Spinal cord (tissue), 10 donors: ENCODE measurements around the gene MRPL42. TPM values are rescaled to one million over a fixed set of nuclear protein-coding genes. Genes with fewer than 3 reads are reported as not detected.

Experiments
- DNase-seq, 6 donors: peaks; one replicate each; pipeline versions ENCODE4 v3.0.0 to v3.0.0-alpha.2; 2013 to 2015; ENCODE audit warnings: low spot score in 6 of 6, low read depth in 4 of 6
- H3K27ac ChIP-seq: one replicate; pipeline ENCODE4 v1.5.1; 2013; ENCODE audit warnings: low read depth, low read length, control low read depth
- H3K27me3 ChIP-seq: one replicate; pipeline ENCODE4 v1.6.1; 2013; ENCODE audit warnings: low read length; ENCODE audit not compliant: control insufficient read depth, insufficient read depth
- H3K36me3 ChIP-seq: one replicate; pipeline ENCODE4 v1.6.1; 2013; ENCODE audit warnings: low read length; ENCODE audit not compliant: control insufficient read depth, insufficient read depth
- H3K4me1 ChIP-seq: one replicate; pipeline ENCODE4 v1.6.1; 2013; ENCODE audit warnings: low read length; ENCODE audit not compliant: control insufficient read depth, insufficient read depth
- H3K4me3 ChIP-seq: one replicate; pipeline ENCODE4 v1.5.1; 2013; ENCODE audit warnings: low read depth, low read length, control low read depth
- H3K9me3 ChIP-seq: one replicate; pipeline ENCODE4 v1.6.1; 2013; ENCODE audit warnings: low read length; ENCODE audit not compliant: control insufficient read depth, insufficient read depth
- WGBS: methylation state at CpG from one replicate; pipeline ENCODE4 v1.1.5; 2013; ENCODE audit warnings: missing lambda C conversion rate; ENCODE audit not compliant: insufficient coverage; 5-methylcytosine and 5-hydroxymethylcytosine counted together
- polyA plus RNA-seq, 2 donors: library from polyadenylated mRNA; unstranded; fragments of 120-200 nt; gene quantifications; one replicate each; pipeline ENCODE4 v1.2.1, GENCODE V29; 2013; ENCODE audit not compliant: insufficient read length in 2 of 2
- total RNA-seq, 2 donors: library from RNA; depleted of rRNA in 1 of 2; stranded (reverse); fragments of 120-200 nt in 1 of 2; fragments of >200 nt in 1 of 2; gene quantifications; one replicate each; pipeline versions ENCODE4 v1.2.3 to v1.2.4, GENCODE V29; 2013 to 2014
- donor health status: healthy.

Gene MRPL42
- total and polyA plus RNA-seq, 4 donors: 45.5 to 70.8 (median 58.9) TPM

DNA sequence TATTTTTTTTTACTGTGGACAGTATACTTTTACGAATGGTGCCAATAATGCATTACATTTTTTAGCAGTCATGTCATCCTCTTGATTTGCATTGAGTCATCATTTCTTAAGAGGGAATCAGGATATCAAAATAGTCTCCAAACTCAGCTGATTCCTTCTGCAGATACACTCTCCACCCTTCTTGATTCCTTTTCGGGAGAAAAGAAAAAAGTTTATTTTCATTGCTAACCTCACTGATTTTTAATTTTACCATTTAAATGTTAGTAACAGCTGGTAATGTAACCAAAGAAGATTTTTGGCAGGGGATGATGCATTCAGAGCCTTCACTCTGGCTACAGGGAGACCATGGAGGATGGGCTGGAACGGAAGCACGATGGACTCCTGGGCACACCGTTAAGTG lies 47.5 kb downstream of the MRPL42 start:
- H3K4me3 ChIP-seq: no peak overlapping the region
- no peak for DNase-seq
- no peaks in the 10 kb centered on the region for H3K27me3 ChIP-seq
- peaks cover 3% of the 10 kb centered on the region for H3K36me3 ChIP-seq
- no peaks in the 10 kb centered on the region for H3K9me3 ChIP-seq
- WGBS: 68% methylated on average over 3 of the region's 5 CpGs
- H3K27ac ChIP-seq: no peak overlapping the region
- H3K4me1 ChIP-seq: no peaks in the 10 kb centered on the region

DNA sequence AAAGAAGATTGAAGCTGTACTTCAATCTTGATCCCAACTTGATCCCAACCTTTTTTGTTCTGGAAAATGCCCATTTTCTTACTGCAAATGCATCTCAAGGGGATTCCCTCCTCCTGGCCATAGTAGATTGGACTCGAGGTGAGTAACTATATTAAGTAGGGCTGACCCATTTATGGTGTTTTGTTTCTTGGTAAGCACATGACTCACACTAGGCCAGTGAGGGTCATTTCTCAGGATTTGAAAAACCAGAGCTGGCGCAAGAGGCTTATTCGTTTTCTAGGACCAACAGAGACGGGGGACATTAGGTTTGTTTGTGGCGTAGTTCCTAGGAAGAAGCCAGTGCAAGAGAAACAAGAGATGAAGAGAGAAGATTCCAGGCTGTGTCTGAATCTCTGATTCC lies 51.4 kb downstream of the MRPL42 start:
- Histone ChIP-seq H3K4me1 (no peaks in the 10 kb centered on the region), H3K36me3 (peaks cover 3% of the 10 kb centered on the region), H3K27me3 (no peaks in the 10 kb centered on the region), H3K4me3 (no peak overlapping the region), H3K27ac (no peak overlapping the region), H3K9me3 (no peaks in the 10 kb centered on the region)
- WGBS: 91% methylated on average over 4 of the region's 5 CpGs
- no peak for DNase-seq

DNA sequence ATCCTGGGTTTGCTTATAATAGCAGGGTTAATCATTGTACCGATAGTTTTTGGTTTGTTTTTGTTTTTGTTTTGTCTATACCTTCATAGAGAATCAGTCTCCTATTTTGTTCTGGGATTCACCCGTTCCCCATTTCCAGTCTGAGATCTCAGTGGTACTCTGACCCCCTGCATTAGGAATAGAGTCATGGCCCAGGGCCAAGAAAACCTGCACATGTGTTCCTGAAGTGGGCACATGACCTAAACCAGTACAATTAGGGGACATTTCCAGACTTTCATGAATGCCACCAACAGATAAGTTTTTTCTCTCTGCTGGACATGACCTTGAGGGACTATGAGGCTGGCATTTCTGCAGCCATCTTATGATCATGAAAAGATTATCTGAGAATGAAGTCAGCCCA lies 52.5 kb downstream of the MRPL42 start:
- Histone ChIP-seq H3K4me3 (no peak overlapping the region), H3K27ac (no peak overlapping the region), H3K9me3 (no peaks in the 10 kb centered on the region), H3K27me3 (no peaks in the 10 kb centered on the region), H3K4me1 (no peaks in the 10 kb centered on the region), H3K36me3 (peaks cover 3% of the 10 kb centered on the region)
- WGBS: 71% methylated on average over 1 of the region's 2 CpGs
- DNase-seq: no peak

DNA sequence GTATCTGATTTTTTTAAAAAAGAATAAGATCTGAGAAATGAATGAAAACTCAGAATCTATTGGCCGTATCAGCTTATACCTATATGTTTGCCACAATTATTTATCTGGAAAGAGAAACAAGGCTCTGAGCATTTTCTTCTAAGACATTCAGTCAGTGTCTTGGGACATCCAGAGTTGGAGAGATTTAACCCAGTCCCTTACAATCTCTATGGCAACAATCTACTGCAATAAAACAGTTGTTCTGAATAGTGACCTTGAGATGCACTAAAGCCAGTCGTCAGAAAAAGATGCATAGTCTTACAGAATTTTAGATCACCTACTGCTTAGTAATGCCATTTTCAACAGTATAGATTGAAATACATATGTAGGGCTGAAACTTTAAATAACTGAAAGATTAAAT lies 53.1 kb downstream of the MRPL42 start:
- Histone ChIP-seq H3K4me3 (no peak overlapping the region), H3K4me1 (no peaks in the 10 kb centered on the region), H3K36me3 (peaks cover under 1% of the 10 kb centered on the region), H3K27ac (no peak overlapping the region), H3K9me3 (no peaks in the 10 kb centered on the region), H3K27me3 (no peaks in the 10 kb centered on the region)
- no CpG with 5 or more reads among the region's 2 CpGs for WGBS
- no peak for DNase-seq

DNA sequence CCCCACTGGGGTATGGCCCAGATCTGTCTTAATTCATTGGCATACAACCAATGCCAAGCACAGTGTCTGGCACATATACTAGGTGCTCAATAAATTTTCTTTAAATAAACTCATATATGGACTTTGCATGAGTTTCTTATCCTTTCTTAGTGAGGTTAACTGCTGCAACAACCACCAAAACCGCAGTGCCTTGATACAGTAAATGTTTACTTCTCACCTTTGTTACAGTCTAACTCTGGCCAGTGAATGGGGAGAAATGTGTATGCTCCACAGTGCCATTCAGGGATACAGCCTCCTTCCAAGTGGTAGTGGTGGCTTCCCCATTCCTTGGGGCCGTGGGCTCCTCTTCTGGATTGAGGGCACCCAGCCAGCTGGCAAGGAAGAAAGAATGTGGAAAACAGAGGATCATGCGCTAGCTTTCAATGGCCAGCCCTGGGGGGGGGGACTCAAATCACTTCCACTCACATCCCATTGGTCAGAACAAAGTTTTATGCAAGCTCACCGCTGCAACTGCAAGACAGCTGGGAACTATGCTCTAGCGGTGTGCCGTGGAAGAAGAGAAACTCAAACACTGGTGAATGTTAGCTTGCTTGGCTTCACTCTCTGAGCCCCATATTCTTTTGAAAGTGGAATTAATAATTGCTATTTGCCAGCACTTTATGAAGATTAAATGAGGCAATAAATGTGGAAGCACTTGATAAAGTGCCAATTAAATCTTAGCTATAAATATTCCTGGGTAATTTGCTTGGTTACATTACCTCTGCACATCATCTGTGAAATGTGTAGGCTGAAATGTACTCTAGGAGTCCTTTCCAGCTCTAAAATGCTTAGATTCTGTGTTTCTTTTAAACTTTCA lies 54.1 kb downstream of the MRPL42 start:
- peak in 2 of 6 donors; percentile 21 to 70 for DNase-seq
- Histone ChIP-seq H3K27me3 (no peaks in the 10 kb centered on the region), H3K36me3 (no peaks in the 10 kb centered on the region), H3K4me1 (no peaks in the 10 kb centered on the region), H3K4me3 (no peak overlapping the region), H3K27ac (no peak overlapping the region), H3K9me3 (no peaks in the 10 kb centered on the region)
- WGBS: 80% methylated on average over 2 of the region's 6 CpGs

DNA sequence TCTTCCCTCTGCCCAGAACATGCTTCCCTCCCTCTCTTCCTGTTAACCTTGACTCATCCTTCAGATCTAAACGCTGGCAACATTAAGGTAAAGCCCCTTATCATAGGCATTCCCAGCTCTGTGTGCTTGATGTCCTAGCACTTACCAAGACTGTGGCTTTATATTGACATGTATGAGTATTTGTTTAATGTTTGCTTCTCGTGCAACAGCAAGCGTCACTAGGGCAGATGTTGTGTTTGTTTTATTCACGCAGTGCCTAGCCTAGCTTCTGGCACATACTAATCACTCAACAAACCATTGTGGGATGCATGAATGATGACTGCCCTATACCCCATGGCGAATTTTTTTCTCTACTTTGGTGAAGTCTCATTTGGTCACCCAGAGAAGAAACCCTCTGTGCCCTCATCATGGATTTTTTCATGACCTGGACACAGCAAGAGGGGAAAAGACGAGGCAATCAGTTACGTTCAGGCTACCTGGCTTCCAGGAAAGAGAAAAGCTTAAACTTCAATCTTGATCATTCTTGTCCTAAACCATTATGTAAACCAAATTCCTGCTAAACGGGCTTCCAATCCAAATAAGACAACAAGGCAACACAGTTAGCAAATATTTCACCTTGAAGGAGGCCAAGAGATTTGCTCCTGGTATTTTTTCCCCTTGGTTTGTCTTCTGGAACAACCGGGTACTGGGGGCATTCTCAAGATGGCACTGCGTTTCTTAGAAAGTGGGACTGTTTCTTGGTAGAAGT lies 57.2 kb downstream of the MRPL42 start:
- Histone ChIP-seq H3K4me1 (no peaks in the 10 kb centered on the region), H3K9me3 (no peaks in the 10 kb centered on the region), H3K27ac (no peak overlapping the region), H3K36me3 (no peaks in the 10 kb centered on the region), H3K27me3 (no peaks in the 10 kb centered on the region), H3K4me3 (no peak overlapping the region)
- DNase-seq: no peak
- 87% methylated on average over 3 of the region's 10 CpGs for WGBS

DNA sequence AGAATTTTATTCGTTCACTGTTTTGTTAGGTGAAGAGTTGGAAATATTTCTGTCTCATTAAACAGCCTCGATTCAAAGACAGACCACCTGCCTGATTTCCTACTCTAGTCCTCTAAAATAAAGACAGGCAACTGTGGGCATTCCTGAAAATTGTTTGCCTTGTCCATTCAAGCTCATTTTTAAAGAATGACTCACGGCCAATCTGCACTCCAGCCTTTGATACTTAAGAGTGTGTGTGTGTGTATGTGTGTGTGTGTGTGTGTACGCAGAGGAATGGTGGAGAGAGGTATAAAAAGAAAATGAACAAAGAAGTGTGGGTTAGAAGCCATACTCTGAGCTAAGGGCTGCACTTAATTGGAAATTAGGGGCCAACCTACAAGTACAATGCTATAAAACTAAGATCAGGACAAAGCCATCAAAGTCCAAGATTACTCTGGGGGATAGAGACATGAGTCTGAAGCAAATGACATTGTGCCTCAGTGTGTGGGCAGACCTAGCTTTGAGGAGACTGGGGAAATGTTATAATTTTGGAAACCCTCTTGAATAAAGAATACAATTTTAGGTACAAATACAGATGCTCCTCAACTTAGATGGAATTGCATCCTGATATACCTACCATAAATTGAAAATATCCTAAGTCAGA lies 59.6 kb downstream of the MRPL42 start:
- no peaks in the 10 kb centered on the region for H3K36me3 ChIP-seq
- no peaks in the 10 kb centered on the region for H3K4me1 ChIP-seq
- H3K27ac ChIP-seq: no peak overlapping the region
- no peaks in the 10 kb centered on the region for H3K27me3 ChIP-seq
- no peaks in the 10 kb centered on the region for H3K9me3 ChIP-seq
- H3K4me3 ChIP-seq: no peak overlapping the region
- WGBS: 73% methylated on average over 2 of the region's 4 CpGs
- no peak for DNase-seq

DNA sequence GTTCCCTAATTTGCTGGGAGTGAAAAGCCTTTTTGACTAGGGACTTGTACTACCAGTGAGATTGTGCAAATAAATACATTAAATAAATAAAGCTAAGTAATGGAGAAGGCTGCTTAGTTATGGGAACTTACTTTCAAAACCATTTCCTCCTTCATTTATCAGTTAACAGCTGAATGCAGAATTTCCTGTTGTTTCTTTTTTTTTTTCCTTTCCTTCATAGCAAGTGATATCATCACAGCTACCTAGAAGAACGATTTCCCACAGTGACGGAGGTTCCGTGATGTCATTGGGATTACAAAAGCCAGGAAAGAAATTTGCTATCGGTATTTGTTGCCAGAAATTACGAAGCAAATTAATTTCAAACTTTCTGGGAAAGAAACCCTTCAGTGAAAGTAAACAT lies 63.0 kb downstream of the MRPL42 start:
- Histone ChIP-seq H3K27me3 (no peaks in the 10 kb centered on the region), H3K4me1 (no peaks in the 10 kb centered on the region), H3K27ac (no peak overlapping the region), H3K9me3 (no peaks in the 10 kb centered on the region), H3K36me3 (no peaks in the 10 kb centered on the region), H3K4me3 (no peak overlapping the region)
- no CpG with 5 or more reads among the region's 5 CpGs for WGBS
- DNase-seq: no peak

DNA sequence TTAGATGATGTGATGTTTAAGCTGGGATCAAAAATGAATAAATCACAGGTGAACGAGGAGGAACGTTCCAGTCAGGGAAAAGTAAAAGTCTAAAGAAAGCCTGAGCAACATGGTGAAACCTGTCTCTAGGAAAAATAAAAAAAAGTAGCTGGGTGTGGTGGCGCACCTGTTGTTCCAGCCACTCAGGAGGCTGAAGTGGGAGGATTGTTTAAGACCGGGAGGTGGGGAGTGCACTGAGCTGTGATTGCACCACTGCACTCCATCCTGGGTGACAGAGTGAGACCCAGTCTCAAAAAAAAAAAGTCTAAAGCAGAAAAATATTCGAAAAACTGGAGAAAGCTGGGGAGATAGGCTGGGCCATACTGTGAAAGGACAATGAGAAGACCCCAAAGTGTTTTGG lies 66.0 kb downstream of the MRPL42 start:
- H3K4me1 ChIP-seq: no peaks in the 10 kb centered on the region
- no peaks in the 10 kb centered on the region for H3K9me3 ChIP-seq
- no peak overlapping the region for H3K27ac ChIP-seq
- no peak for DNase-seq
- H3K27me3 ChIP-seq: no peaks in the 10 kb centered on the region
- H3K4me3 ChIP-seq: no peak overlapping the region
- WGBS: 88% methylated on average over 5 of the region's 5 CpGs
- H3K36me3 ChIP-seq: no peaks in the 10 kb centered on the region
